Large intestine (tissue), 3 donors: ENCODE measurements around the gene NREP. TPM values are rescaled to one million over a fixed set of nuclear protein-coding genes. Genes with fewer than 3 reads are reported as not detected.

Experiments
- DNase-seq, 2 donors: peaks; one replicate each; pipeline versions ENCODE4 v3.0.0 to v3.0.0-alpha.2; 2013
- H3K27ac ChIP-seq: one replicate; pipeline ENCODE4 v1.5.1; 2013; ENCODE audit warnings: low read length
- H3K27me3 ChIP-seq: 2 replicates; pipeline ENCODE4 v1.6.1; 2013; ENCODE audit warnings: low read length; ENCODE audit not compliant: control insufficient read depth, insufficient read depth
- H3K36me3 ChIP-seq: 2 replicates; pipeline ENCODE4 v1.6.1; 2013; ENCODE audit warnings: low read length; ENCODE audit not compliant: control insufficient read depth, insufficient read depth
- H3K4me1 ChIP-seq: one replicate; pipeline ENCODE4 v1.6.1; 2013; ENCODE audit warnings: low read length; ENCODE audit not compliant: control insufficient read depth, insufficient read depth
- H3K4me3 ChIP-seq: one replicate; pipeline ENCODE4 v1.5.1; 2013; ENCODE audit warnings: low read length
- H3K9me3 ChIP-seq: one replicate; pipeline ENCODE4 v1.6.1; 2013; ENCODE audit warnings: mild to moderate bottlenecking, low read depth, low read length, moderate library complexity; ENCODE audit not compliant: control insufficient read depth
- WGBS: methylation state at CpG from one replicate; pipeline ENCODE4 v1.1.5; 2013; ENCODE audit warnings: low lambda C conversion rate; ENCODE audit not compliant: insufficient coverage; 5-methylcytosine and 5-hydroxymethylcytosine counted together
- polyA plus RNA-seq: library from polyadenylated mRNA; unstranded; fragments of 120-200 nt; gene quantifications from one replicate; pipeline ENCODE4 v1.2.1, GENCODE V29; 2013

NREP gene
- polyA plus RNA-seq, 1 donor: 246 TPM

DNA sequence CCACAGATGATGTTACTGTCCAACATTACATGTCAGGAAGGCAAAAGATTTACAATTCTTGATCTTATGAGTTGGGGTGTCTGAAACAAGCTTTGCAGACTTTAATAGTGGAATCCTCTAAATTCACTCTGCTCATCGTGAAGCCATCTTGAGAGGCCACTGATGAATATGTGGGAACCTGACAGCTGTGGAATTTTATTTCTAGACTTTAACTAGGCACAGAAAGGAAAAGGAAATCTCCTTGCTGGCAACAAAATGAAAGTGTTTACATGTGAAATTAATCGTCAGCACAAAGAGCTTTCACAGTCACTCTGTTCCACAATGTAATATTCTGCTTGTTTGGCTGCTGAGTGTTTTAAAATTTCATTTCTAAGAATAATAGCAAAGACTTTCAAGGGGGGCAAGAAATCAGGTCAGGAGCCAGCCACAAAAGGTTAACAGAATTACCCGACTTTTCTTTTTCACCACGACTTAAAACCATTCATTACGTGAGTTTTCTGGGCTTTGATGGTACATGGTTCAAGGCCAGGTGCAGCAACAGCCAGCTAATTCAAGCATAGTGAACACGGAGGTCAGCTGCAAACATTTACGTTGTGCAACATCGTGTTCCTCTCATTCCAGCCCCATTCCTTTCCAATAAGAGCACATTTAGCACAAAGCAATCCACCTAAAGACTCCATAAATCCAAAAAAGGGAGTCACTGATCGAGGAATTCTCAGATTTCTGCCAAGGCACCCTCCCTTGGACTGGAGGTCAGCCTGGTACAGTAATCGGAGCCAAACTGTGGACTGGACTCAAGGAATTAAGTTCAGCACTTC, 14.6 kb downstream of the NREP start:
- H3K4me1 ChIP-seq: peaks cover 9% of the 10 kb centered on the region

DNA sequence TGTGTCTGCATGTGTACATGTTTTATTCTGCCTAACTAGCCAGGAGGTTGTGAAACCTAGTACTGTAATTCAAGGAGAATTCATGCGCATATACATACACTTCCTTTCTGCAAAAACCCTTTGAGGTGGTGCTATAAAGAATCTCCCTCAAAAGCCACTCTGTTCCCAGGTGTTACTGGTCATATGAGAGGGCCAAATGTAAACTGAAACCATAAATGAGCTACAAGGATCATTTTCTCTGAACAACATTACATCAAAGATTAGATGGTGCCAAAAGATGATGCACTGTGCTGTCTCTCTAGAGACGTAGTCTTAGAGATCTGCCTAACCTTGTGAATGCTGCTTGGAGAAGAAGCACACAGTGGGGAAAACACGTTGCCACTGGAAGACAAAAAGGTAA, 15.7 kb downstream of the NREP start:
- Histone ChIP-seq H3K36me3 (no peaks in the 10 kb centered on the region), H3K27ac (peak overlapping the region; percentile 55), H3K9me3 (no peaks in the 10 kb centered on the region), H3K27me3 (no peaks in the 10 kb centered on the region), H3K4me1 (peaks cover 9% of the 10 kb centered on the region), H3K4me3 (no peak overlapping the region)
- DNase-seq: no peak
- WGBS: no CpG with 5 or more reads among the region's 3 CpGs

More for the DNA sequence above, 14.6 kb downstream of the NREP start:
- Histone ChIP-seq H3K27ac (peak overlapping the region; percentile 55), H3K9me3 (no peaks in the 10 kb centered on the region), H3K36me3 (no peaks in the 10 kb centered on the region), H3K4me3 (no peak overlapping the region), H3K27me3 (no peaks in the 10 kb centered on the region)
- DNase-seq: peak; percentile 21 to 54
- WGBS: no CpG with 5 or more reads among the region's 10 CpGs

DNA sequence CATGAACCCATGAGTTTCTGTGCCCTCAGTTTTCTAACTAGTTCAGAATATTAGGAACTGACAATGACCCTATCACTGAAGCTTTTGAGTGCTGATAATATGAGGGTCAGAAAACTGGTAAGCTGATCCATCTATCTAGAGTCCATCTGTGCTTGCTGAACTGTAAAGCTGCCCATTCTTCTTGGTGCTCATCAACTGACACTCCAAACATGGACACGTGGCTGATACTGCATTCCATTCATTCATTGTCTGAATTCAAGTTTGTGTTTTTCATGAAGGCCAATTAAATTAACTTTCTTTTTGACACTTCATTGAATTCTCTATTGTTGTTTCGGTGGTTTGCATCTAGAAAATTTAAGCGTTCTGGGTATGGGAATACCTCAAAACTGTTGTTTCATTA, 17.6 kb downstream of the NREP start:
- 100% methylated on average over 2 of the region's 3 CpGs for WGBS

DNA sequence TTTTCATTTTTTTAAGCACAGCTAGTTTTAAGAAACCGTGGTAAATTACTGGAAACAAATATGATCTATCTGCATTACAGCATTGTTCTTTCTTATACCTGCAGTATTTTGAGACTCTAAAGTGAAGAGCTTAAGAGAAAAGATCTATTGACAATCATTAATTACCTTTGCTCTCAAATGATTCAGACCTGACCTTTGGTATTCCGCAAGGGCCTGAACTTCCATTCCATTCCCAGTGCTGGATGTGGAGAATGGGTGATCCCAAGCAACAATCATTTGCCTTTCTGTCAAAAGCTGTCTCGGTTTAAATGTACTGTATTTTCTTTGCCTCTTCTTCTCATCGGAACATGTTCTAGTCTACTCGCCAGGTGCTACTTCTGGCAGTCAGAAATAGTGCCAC, 18.9 kb downstream of the NREP start:
- Histone ChIP-seq H3K9me3 (no peaks in the 10 kb centered on the region), H3K27ac (no peak overlapping the region), H3K4me1 (peaks cover 8% of the 10 kb centered on the region), H3K27me3 (no peaks in the 10 kb centered on the region), H3K36me3 (peaks cover 17% of the 10 kb centered on the region), H3K4me3 (no peak overlapping the region)
- DNase-seq: peak in 1 of 2 donors; percentile 15
- 59% methylated on average over 2 of the region's 5 CpGs for WGBS

More for the DNA sequence above, 17.6 kb downstream of the NREP start:
- Histone ChIP-seq H3K27ac (no peak overlapping the region), H3K4me3 (no peak overlapping the region), H3K9me3 (no peaks in the 10 kb centered on the region), H3K4me1 (peaks cover 9% of the 10 kb centered on the region), H3K27me3 (no peaks in the 10 kb centered on the region), H3K36me3 (peaks cover 5% of the 10 kb centered on the region)
- DNase-seq: no peak

DNA sequence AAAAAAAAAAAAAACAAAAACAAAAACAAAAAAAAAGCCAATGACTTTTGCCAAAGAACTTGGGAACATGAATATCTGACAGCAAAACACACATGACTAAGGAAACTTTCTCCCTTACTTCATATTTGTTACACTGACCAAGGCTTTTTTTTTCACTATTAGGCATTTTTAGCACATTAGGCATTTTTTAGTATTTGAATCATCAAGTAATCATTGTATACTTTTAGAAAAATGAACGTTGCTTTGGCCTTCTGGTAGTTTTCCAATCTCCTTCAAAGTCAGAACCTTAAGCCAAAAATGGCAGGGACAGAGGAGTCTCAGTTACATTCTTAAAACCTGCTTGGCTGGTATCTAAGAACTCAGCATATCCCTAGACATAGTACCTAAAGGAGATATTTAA, 19.3 kb downstream of the NREP start:
- no peak overlapping the region for H3K4me3 ChIP-seq
- H3K9me3 ChIP-seq: no peaks in the 10 kb centered on the region
- peaks cover 19% of the 10 kb centered on the region for H3K36me3 ChIP-seq
- WGBS: 33% methylated on average over 1 of the region's 1 CpG
- DNase-seq: no peak
- H3K4me1 ChIP-seq: peaks cover 4% of the 10 kb centered on the region
- no peaks in the 10 kb centered on the region for H3K27me3 ChIP-seq
- no peak overlapping the region for H3K27ac ChIP-seq

DNA sequence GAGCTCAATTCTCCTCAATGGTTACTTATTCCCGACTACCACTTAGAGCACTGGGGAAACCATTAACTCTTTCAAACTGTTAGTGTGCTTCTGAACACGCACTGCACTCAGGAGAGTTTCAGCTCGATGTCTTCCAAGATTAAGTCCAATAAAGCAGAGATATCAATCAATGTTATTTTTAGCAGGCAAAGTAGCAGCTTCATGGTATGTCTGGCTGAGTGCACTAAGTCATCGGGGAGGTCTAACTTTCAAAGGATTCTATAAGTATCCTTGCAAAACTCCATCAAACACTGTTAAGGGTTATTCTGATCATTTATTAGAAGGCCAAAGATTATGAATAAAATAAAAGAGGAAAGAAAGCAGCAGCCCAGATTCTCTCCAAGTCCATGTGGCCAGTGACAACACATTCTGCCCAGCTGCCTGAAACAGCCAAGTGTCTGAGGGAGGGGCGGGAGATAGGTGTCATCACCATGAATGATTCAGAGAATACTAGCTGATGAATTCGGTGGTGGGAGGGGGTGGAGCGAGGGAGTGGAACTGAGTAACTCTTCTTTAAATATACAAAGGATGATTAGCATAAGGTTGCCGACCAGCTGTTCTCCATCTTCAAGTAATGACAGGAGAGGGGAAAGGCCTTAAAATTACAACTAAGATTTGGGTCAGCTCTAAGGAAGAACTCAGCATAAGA, 21.3 kb downstream of the NREP start:
- Histone ChIP-seq H3K27me3 (no peaks in the 10 kb centered on the region), H3K4me1 (peaks cover 2% of the 10 kb centered on the region), H3K4me3 (no peak overlapping the region), H3K9me3 (no peaks in the 10 kb centered on the region), H3K36me3 (peaks cover 21% of the 10 kb centered on the region), H3K27ac (no peak overlapping the region)
- no peak for DNase-seq
- WGBS: 78% methylated on average over 3 of the region's 8 CpGs

DNA sequence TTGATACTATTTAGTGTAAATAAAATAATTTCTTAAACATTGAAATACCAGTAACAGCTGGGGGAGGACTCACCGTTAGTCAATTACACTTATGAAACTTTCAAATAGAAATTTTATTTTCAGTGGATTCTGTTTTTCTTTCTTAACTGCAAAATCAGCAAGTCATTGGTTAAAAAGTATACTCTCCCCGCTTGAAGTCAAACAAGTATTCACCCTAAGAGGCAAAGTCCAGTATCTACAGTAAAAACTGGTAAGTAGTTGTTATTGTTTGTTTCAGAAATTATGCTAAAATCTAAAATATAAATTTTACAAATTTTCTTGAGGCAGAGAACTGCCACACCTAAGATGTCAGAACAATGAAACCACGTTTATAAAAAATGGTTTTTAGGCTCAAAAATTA, 22.4 kb downstream of the NREP start:
- peaks cover 21% of the 10 kb centered on the region for H3K36me3 ChIP-seq
- H3K27ac ChIP-seq: no peak overlapping the region
- H3K9me3 ChIP-seq: no peaks in the 10 kb centered on the region
- WGBS: 61% methylated on average over 2 of the region's 3 CpGs
- H3K4me3 ChIP-seq: no peak overlapping the region
- no peak for DNase-seq
- H3K27me3 ChIP-seq: no peaks in the 10 kb centered on the region
- H3K4me1 ChIP-seq: peaks cover 2% of the 10 kb centered on the region

DNA sequence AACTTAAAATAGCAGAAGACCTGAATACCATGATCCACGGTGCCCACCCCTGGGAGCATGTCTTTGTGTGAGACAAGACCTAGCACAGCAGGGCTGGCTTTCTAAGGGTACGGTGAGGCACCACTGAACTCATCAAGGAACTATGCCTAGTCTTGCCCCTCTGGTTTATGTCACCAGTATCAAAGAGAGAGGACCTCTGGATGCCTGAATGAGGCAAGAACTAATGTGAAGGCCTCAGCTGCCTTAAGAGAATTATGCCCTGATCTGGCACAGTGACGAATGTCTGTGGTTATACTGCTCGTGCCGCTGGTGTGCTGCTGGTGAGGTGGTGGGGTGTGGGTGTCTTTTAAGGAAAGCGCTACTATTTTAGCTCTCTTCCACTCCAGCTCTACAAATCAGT, 23.0 kb downstream of the NREP start:
- H3K4me3 ChIP-seq: no peak overlapping the region
- peaks cover 2% of the 10 kb centered on the region for H3K4me1 ChIP-seq
- no peak for DNase-seq
- H3K9me3 ChIP-seq: no peaks in the 10 kb centered on the region
- no peak overlapping the region for H3K27ac ChIP-seq
- WGBS: no CpG with 5 or more reads among the region's 6 CpGs
- H3K27me3 ChIP-seq: no peaks in the 10 kb centered on the region
- peaks cover 23% of the 10 kb centered on the region for H3K36me3 ChIP-seq

DNA sequence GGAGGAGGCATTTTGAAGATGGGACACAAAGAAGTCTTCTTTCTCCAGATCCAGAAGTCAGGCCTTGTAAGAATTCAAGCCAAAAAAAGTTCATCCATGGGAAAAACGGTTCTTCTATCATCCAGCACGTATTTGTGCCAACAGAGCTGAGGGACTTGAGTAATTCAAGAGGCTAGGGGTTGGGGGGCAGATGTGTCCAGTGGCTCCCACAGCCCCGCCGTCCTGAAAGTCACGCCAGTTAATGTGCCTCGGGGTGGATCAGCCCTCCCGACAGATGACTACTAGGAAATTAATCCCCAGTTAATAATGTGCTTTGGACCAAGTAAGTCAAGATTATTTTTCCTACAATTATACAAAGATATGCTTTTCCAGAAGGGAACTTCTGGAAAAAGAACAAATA, 23.4 kb downstream of the NREP start:
- Histone ChIP-seq H3K4me1 (peaks cover 2% of the 10 kb centered on the region), H3K9me3 (no peaks in the 10 kb centered on the region), H3K27me3 (no peaks in the 10 kb centered on the region), H3K4me3 (no peak overlapping the region), H3K36me3 (peaks cover 27% of the 10 kb centered on the region), H3K27ac (no peak overlapping the region)
- DNase-seq: no peak
- 100% methylated on average over 3 of the region's 7 CpGs for WGBS

DNA sequence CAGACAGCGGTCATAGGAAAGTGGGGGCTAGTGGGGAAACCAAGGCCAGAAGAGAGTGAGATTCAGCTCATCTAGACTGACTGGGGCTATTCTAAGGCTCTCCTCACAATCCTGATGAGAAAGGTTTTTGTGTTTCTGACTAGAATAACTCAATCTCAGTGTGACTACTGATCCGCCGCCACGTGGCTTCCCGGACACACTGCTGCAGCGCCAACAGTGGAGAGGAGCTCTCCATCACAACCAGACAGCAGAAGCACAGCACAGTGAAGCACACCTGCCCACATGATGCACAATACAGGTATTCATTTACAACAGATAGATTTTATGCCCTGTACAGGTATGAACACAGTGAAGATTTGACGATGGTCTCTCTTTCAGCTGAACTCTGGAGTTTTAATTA, 25.4 kb downstream of the NREP start:
- no peaks in the 10 kb centered on the region for H3K4me1 ChIP-seq
- no peak for DNase-seq
- no peak overlapping the region for H3K4me3 ChIP-seq
- no peak overlapping the region for H3K27ac ChIP-seq
- no CpG with 5 or more reads among the region's 7 CpGs for WGBS
- no peaks in the 10 kb centered on the region for H3K9me3 ChIP-seq
- H3K36me3 ChIP-seq: peaks cover 34% of the 10 kb centered on the region
- H3K27me3 ChIP-seq: no peaks in the 10 kb centered on the region
